Smooth muscle cell (in vitro differentiated cells): Measurements from ENCODE around the gene LCK. TPM values are rescaled to one million over a fixed set of nuclear protein-coding genes. Genes with fewer than 3 reads are reported as not detected.
"Not testable (repeated sequence)": the region's sequence is repeated elsewhere in the genome, so short reads cannot be mapped to it uniquely, and the experiment has no call there.

Experiments used
- DNase-seq: peaks from one replicate; lab custom pipeline; 2025; ENCODE audit not compliant: unreplicated experiment; lab: John Stamatoyannopoulos, UW
- H2AFZ ChIP-seq: fragments of 200-600 bp; sonication (generic); 2 replicates; pipeline ENCODE4 v1.6.0; 2016; ENCODE audit warnings: antibody characterized with exemption, low read depth, mild to moderate bottlenecking
- H3F3A ChIP-seq: fragments of 200-600 bp; sonication (generic); 2 replicates; pipeline ENCODE4 v1.6.0; 2017; ENCODE audit warnings: antibody characterized with exemption, low read depth
- H3K27ac ChIP-seq: fragments of 200-600 bp; sonication (generic); 2 replicates; pipeline ENCODE4 v1.5.1; 2016; ENCODE audit warnings: low read depth, mild to moderate bottlenecking
- H3K27me3 ChIP-seq: fragments of 200-600 bp; sonication (generic); 2 replicates; pipeline ENCODE4 v1.6.1; 2016; ENCODE audit warnings: low read depth, mild to moderate bottlenecking
- H3K36me3 ChIP-seq: fragments of 200-600 bp; sonication (generic); 2 replicates; pipeline ENCODE4 v1.5.1; 2016; ENCODE audit warnings: low read depth
- H3K4me1 ChIP-seq: fragments of 200-600 bp; sonication (generic); 2 replicates; pipeline ENCODE4 v1.5.1; 2016; ENCODE audit warnings: low read depth
- H3K4me2 ChIP-seq: fragments of 200-600 bp; sonication (generic); 2 replicates; pipeline ENCODE4 v1.6.0; 2016; ENCODE audit warnings: mild to moderate bottlenecking
- H3K4me3 ChIP-seq: fragments of 200-600 bp; sonication (generic); 2 replicates; pipeline ENCODE4 v1.5.1; 2016; ENCODE audit warnings: mild to moderate bottlenecking
- H3K79me2 ChIP-seq: fragments of 200-600 bp; sonication (generic); 2 replicates; pipeline ENCODE4 v1.6.0; 2016; ENCODE audit warnings: low read depth, mild to moderate bottlenecking
- H3K9ac ChIP-seq: fragments of 200-600 bp; sonication (generic); 2 replicates; pipeline ENCODE4 v1.6.0; 2016; ENCODE audit warnings: low read depth
- H3K9me3 ChIP-seq: fragments of 200-600 bp; sonication (generic); replicated peaks from 2 replicates; pipeline ENCODE4 v1.5.1; 2016; ENCODE audit warnings: low read depth
- H4K20me1 ChIP-seq: fragments of 200-600 bp; sonication (generic); 2 replicates; pipeline ENCODE4 v1.6.0; 2016; ENCODE audit warnings: low read depth
- CTCF ChIP-seq: fragments of 200-600 bp; sonication (generic); IDR thresholded peaks from 2 replicates; pipeline ENCODE4 v1.5.1; 2017; ENCODE audit warnings: borderline replicate concordance, mild to moderate bottlenecking, antibody characterized with exemption; ENCODE audit not compliant: insufficient read depth, poor library complexity, severe bottlenecking
- WGBS: methylation state at CpG from one replicate; pipeline ENCODE4 v1.1.7; 2016; ENCODE audit warnings: low lambda C conversion rate; 5-methylcytosine and 5-hydroxymethylcytosine counted together
- polyA plus RNA-seq: library from polyadenylated mRNA; unstranded; fragments of >200 nt; fragmentation: Nextera tagmentation; extraction: Ambion mirVana; gene quantifications from 2 replicates; pipeline ENCODE4 v1.2.1, GENCODE V29; 2016
- total RNA-seq: library from RNA; depleted of rRNA; stranded (reverse); fragments of >200 nt; gene quantifications from 2 replicates; pipeline ENCODE4 v1.2.3, GENCODE V29; 2014

Gene LCK
- total and polyA plus RNA-seq, 2 experiments from 2014 or later: 0.22 TPM; not detected in 1

GRCh38 chr1:32291708-32292538 is 40.9 kb downstream of the LCK start, which contains the start of gene HDAC1:
Gene HDAC1, plus strand, starts transcription at chr1:32292083. Its CDS starts 87 bp downstream, at chr1:32292170.
- peak; percentile 80 for DNase-seq
- WGBS: 2% methylated on average over 59 of the region's 67 CpGs
- TF ChIP-seq CTCF: no peak
- no peaks in the 10 kb centered on the region for H3K9me3 ChIP-seq
- peaks cover 12% of the 10 kb centered on the region for H3K4me1 ChIP-seq
- peak within 1 kb of the TSS; percentile 70 for H3K27ac ChIP-seq
- peaks cover 4% of the 10 kb centered on the region for H3F3A ChIP-seq
- H2AFZ ChIP-seq: peak within 1 kb of the TSS; percentile 86
- H3K4me2 ChIP-seq: peak within 1 kb of the TSS; percentile 85
- H3K79me2 ChIP-seq: peaks cover 47% of the 10 kb centered on the region
- H3K36me3 ChIP-seq: no peaks in the 10 kb centered on the region
- no peaks in the 10 kb centered on the region for H3K27me3 ChIP-seq
- H3K9ac ChIP-seq: peak within 1 kb of the TSS; percentile 36
- peaks cover 39% of the 10 kb centered on the region for H4K20me1 ChIP-seq
- H3K4me3 ChIP-seq: peak within 1 kb of the TSS; percentile 77

GRCh38 chr1:32298211-32298610 is 47.1 kb downstream of the LCK start:
- H3K4me2 ChIP-seq, H3K4me3 ChIP-seq, H2AFZ ChIP-seq, H3K36me3 ChIP-seq, H3K4me1 ChIP-seq, DNase-seq, H3K9me3 ChIP-seq, H3K9ac ChIP-seq, H3K27me3 ChIP-seq, H3F3A ChIP-seq, H3K27ac ChIP-seq: not testable (repeated sequence)
- peaks cover 88% of the 10 kb centered on the region for H4K20me1 ChIP-seq
- H3K79me2 ChIP-seq: peaks cover 91% of the 10 kb centered on the region
- 97% methylated on average over 16 of the region's 16 CpGs for WGBS

- H2AFZ ChIP-seq: no peak overlapping the region
- H3K9me3 ChIP-seq: no peaks in the 10 kb centered on the region
- no peak overlapping the region for H3K4me2 ChIP-seq
- no peak overlapping the region for H3K9ac ChIP-seq
- no peaks in the 10 kb centered on the region for H3F3A ChIP-seq
- H3K36me3 ChIP-seq: peaks cover 18% of the 10 kb centered on the region
- H3K4me3 ChIP-seq: no peak overlapping the region
- H3K4me1 ChIP-seq: no peaks in the 10 kb centered on the region
- no peak overlapping the region for H3K27ac ChIP-seq
- no peak for DNase-seq
- H4K20me1 ChIP-seq: peaks cover 77% of the 10 kb centered on the region
- H3K79me2 ChIP-seq: peaks cover 91% of the 10 kb centered on the region
- TF ChIP-seq CTCF: no peak
- H3K27me3 ChIP-seq: no peaks in the 10 kb centered on the region
Measured at GRCh38 chr1:32299327-32299726, 48.3 kb downstream of the LCK start.

GRCh38 chr1:32303358-32303757 is 52.3 kb downstream of the LCK start:
- no peak overlapping the region for H3K4me3 ChIP-seq
- 100% methylated on average over 3 of the region's 3 CpGs for WGBS
- H3K4me1 ChIP-seq: no peaks in the 10 kb centered on the region
- H3F3A ChIP-seq: no peaks in the 10 kb centered on the region
- H3K79me2 ChIP-seq: peaks cover 83% of the 10 kb centered on the region
- peaks cover 3% of the 10 kb centered on the region for H3K9me3 ChIP-seq
- DNase-seq: no peak
- H3K9ac ChIP-seq: no peak overlapping the region
- TF ChIP-seq CTCF: no peak
- H3K4me2 ChIP-seq: no peak overlapping the region
- no peaks in the 10 kb centered on the region for H3K27me3 ChIP-seq
- H2AFZ ChIP-seq: no peak overlapping the region
- peaks cover 69% of the 10 kb centered on the region for H4K20me1 ChIP-seq
- no peak overlapping the region for H3K27ac ChIP-seq
- peaks cover 30% of the 10 kb centered on the region for H3K36me3 ChIP-seq
